Tibial artery (tissue), 4 donors: ENCODE data around the gene TLN1.
A peak's percentile ranks its signal among the peaks of the same experiment; 100 is the strongest.

Experiments
- DNase-seq, 2 donors: peaks; one replicate each; pipeline ENCODE4 v3.0.0-alpha.2; 2019
- H3K27ac ChIP-seq, 2 donors: fragments of 200-600 bp; sonication (generic) in 1 of 2; 1 replicate in 1 of 2; 2 replicates in 1 of 2; pipeline ENCODE4 v1.5.1; 2018 to 2019; ENCODE audit warnings: mild to moderate bottlenecking in 1 of 2
- H3K27me3 ChIP-seq, 2 donors: fragments of 200-600 bp; sonication (generic) in 1 of 2; one replicate each; pipeline versions ENCODE4 v1.5.1 to v1.6.0; 2016 to 2019
- H3K36me3 ChIP-seq, 3 donors: fragments of 200-600 bp; sonication (generic) in 2 of 3; one replicate each; pipeline ENCODE4 v1.5.1; 2016 to 2019; ENCODE audit warnings: mild to moderate bottlenecking in 2 of 3
- H3K4me1 ChIP-seq, 4 donors: fragments of 200-600 bp; sonication (generic) in 2 of 4; 1 replicate in 3 of 4; 2 replicates in 1 of 4; pipeline ENCODE4 v1.5.1; 2016 to 2019
- H3K4me3 ChIP-seq, 2 donors: fragments of 200-600 bp; sonication (generic) in 1 of 2; 1 replicate in 1 of 2; 2 replicates in 1 of 2; pipeline ENCODE4 v1.5.1; 2018 to 2019; ENCODE audit warnings: mild to moderate bottlenecking in 2 of 2
- H3K9me3 ChIP-seq, 3 donors: fragments of 200-600 bp; sonication (generic) in 1 of 3; one replicate each; pipeline ENCODE4 v1.5.1; 2016 to 2019
- intact Hi-C: fragments of 100-400 bp; cut with DNase I; formaldehyde crosslinking; loops from one replicate; pipeline ENCODE4 v1.15.0; 2023; ENCODE audit warnings: low total_unique reads
- TF ChIP-seq, protein P1 (sequence below), 2 experiments: fragments of 200-600 bp in 1 of 2; fragments of 450-650 bp in 1 of 2; IDR thresholded peaks; one replicate each; pipeline ENCODE4 v1.5.1; 2017 to 2019; ENCODE audit warnings: antibody characterized with exemption in 2 of 2, mild to moderate bottlenecking in 1 of 2, moderate library complexity in 1 of 2

The TLN1 gene

GRCh38 chr9:35656348-35656747, 75.6 kb downstream of the TLN1 start:
- TF ChIP-seq, protein P1, sequence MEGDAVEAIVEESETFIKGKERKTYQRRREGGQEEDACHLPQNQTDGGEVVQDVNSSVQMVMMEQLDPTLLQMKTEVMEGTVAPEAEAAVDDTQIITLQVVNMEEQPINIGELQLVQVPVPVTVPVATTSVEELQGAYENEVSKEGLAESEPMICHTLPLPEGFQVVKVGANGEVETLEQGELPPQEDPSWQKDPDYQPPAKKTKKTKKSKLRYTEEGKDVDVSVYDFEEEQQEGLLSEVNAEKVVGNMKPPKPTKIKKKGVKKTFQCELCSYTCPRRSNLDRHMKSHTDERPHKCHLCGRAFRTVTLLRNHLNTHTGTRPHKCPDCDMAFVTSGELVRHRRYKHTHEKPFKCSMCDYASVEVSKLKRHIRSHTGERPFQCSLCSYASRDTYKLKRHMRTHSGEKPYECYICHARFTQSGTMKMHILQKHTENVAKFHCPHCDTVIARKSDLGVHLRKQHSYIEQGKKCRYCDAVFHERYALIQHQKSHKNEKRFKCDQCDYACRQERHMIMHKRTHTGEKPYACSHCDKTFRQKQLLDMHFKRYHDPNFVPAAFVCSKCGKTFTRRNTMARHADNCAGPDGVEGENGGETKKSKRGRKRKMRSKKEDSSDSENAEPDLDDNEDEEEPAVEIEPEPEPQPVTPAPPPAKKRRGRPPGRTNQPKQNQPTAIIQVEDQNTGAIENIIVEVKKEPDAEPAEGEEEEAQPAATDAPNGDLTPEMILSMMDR (IDR thresholded peaks at IDR 0.05): no peak
- peaks cover 0 to 29% (median 16%) of the 10 kb centered on the region in 4 donors for H3K4me1 ChIP-seq
- no peak overlapping the region for H3K4me3 ChIP-seq
- H3K36me3 ChIP-seq: peaks cover 15 to 21% (median 15%) of the 10 kb centered on the region in 3 donors
- H3K27me3 ChIP-seq: no peaks in the 10 kb centered on the region
- no peaks in the 10 kb centered on the region for H3K9me3 ChIP-seq
- intact Hi-C loops: no loop called here
- peak overlapping the region; percentile 99 to 100 for H3K27ac ChIP-seq
- DNase-seq: peak in 1 of 2 donors; percentile 63

- Histone ChIP-seq H3K27me3 (no peaks in the 10 kb centered on the region), H3K27ac (no peak overlapping the region), H3K4me1 (peaks cover 0 to 17% (median 3%) of the 10 kb centered on the region in 4 donors), H3K4me3 (no peak overlapping the region), H3K36me3 (peaks cover 0 to 3% (median 0%) of the 10 kb centered on the region in 3 donors), H3K9me3 (no peaks in the 10 kb centered on the region)
- DNase-seq: no peak
- intact Hi-C loops: no loop called here
- TF ChIP-seq, protein P1 (IDR thresholded peaks at IDR 0.05): no peak
Observed at GRCh38 chr9:35653611-35654010, 78.4 kb downstream of the TLN1 start.

DNA sequence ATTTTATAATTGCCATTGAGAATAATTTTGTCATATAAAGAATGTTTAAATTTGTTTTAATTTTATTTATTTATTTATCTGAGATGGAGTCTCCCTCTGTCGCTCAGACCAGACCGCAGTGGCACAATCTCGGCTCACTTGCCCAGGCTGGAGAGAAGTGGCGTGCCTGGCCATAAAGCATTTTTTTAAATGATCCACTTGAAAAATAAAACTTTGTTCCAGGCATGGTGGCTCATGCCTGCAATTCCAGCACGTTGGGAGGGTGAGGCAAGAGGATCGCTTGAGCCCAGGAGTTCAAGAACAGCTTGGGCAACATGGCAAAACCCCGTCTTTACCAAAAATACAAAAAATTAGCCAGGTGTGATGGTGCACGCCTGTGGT, 79.2 kb downstream of the TLN1 start:
- H3K4me3 ChIP-seq: no peak overlapping the region
- H3K27me3 ChIP-seq: no peaks in the 10 kb centered on the region
- H3K9me3 ChIP-seq: no peaks in the 10 kb centered on the region
- peak in 1 of 2 donors; percentile 41 for DNase-seq
- intact Hi-C loops: no loop called here
- H3K27ac ChIP-seq: no peak overlapping the region
- TF ChIP-seq, protein P1 (IDR thresholded peaks at IDR 0.05): no peak
- H3K36me3 ChIP-seq: no peaks in the 10 kb centered on the region
- peaks cover 0 to 17% (median 3%) of the 10 kb centered on the region in 4 donors for H3K4me1 ChIP-seq

DNA sequence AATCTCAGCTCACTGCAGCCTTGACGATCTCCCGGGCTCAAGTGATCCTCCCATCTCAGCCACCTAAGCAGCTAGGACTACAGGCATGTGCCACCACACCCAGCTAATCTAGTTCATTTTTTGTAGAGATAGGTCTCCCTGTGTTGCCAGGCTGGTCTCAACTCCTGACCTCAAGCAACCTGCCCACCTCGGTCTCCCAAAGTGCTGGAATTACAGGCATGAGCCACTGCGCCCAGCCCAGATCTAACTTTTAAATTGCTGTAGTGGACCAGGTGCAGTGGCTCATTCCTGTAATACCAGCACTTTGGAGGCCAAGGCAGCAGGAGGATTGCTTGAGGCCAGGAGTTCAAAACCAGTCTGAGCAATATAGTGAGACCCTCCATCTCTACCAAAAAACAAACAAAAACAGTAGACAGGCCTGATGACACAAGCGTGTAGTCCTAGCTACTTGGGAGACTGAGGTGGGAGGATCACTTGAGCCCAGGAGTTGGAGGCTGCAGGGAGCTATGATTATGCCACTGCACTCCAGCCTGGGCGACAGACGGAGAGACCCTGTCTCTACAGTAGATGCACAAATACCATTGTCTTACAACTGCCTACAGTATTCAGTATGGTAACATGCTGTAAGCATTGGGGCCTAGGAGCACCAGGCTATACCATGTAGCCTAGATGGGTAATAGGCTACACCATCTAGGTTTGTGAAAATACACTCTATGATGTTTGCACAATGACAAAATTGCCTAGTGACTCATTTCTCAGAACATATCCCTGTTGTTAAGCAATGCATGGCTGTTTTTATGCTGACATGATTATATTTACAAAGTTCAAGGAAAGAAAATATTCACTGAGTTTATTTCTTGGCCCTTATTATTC, 79.8 kb downstream of the TLN1 start:
- DNase-seq: peak in 1 of 2 donors; percentile 48
- intact Hi-C loops: no loop called here
- Histone ChIP-seq H3K9me3 (no peaks in the 10 kb centered on the region), H3K36me3 (no peaks in the 10 kb centered on the region), H3K27me3 (no peaks in the 10 kb centered on the region), H3K4me3 (no peak overlapping the region), H3K27ac (no peak overlapping the region), H3K4me1 (peaks cover 0 to 19% (median 6%) of the 10 kb centered on the region in 4 donors)
- TF ChIP-seq, protein P1 (IDR thresholded peaks at IDR 0.05): no peak

DNA sequence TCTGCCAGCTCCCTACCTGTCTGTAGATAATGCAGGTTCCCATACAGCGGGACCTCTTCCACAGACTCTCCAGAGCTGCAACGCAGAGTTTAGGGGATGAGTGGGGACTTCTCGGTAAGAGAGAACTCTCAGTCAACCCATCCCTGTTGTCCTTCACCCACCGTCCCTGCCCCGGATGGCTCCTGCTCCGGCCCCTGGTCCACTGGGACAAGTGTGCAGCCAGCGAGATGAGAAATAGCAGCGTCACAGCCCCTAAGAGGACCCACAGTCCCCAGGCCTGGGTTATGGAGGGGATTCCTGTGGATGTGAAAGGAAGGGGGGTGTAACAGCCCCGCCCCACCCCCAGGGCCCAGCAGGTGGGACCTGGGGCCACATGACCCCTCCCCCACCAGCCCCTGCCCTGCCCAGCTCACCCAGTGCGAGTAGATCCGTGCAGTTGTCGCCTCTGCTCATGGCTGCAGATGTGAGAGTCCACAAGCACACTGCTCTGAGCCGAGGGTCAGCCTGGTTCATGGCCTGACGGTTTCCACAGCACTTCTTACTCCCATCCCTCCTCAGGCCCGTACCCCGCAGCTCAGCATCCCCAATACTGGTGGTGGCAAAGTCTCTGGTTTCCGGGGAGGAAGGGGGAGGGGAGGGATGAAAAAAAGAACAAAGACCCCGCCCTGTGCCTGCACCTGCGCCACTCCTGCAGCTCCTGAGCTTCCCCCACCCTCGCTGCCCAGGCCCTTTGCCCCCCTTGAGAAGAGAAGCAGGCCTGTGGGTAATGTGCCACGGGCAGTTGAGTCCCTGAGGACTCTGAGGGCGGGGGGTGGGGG, 81.4 kb downstream of the TLN1 start, which contains the start of gene SIT1:
SIT1 (minus strand) TSS at position 591 of the 818 bp plus-strand sequence; CDS start at position 513, 78 bp downstream.
- Histone ChIP-seq H3K36me3 (no peaks in the 10 kb centered on the region), H3K4me3 (peak within 1 kb of the TSS in 1 of 2 donors; percentile 8), H3K4me1 (peaks cover 0 to 20% (median 10%) of the 10 kb centered on the region in 4 donors), H3K27me3 (no peaks in the 10 kb centered on the region), H3K9me3 (no peaks in the 10 kb centered on the region), H3K27ac (peak within 1 kb of the TSS; percentile 55 to 70)
- TF ChIP-seq, protein P1 (IDR thresholded peaks at IDR 0.05): no peak
- intact Hi-C loops: no loop called here
- peak in 1 of 2 donors; percentile 66 for DNase-seq
